ENCODE data around the gene MAGI3.

MAGI3 gene

GRCh38 chr1:113657556-113658063, 267.3 kb downstream of the MAGI3 start:
- no peak for DNase-seq (ENCODE audit: low read depth)

DNA sequence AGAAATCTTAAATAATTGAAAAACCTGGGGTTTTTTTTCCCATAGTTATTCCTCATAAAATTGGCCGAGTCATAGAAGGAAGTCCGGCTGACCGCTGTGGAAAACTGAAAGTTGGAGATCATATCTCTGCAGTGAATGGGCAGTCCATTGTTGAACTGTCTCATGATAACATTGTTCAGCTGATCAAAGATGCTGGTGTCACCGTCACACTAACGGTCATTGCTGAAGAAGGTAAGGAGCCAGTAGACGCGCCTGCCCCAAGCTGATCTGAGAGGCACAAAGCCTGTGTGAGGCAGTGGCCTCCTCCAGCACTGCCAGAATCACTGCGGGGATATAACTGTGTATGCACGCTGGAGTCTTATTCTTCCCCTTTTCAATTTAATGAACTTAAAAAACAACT, 268.7 kb downstream of the MAGI3 start:
- DNase-seq (ENCODE audit: low read depth), result no peak

DNA sequence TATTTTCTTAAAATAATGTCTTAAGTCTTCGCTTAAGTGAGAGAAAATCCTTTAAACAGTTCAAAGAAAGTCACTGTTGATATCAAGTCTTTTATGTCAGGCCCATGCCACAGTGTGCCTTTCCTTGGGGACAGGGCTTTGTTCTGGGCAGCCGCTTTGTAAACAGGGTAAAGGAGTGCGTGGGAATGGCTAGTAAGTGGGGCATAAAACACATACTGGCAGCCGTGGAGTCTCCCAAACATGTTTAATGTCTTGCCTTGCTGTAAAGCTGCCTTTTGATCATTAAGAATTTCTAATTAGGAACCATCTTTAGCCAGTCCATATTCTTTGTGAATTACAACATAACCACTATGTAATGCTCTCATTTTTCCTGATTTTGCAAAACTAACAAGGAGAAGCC, 269.2 kb downstream of the MAGI3 start:
- DNase-seq (ENCODE audit: low read depth), result no peak

GRCh38 chr1:113660088-113660487, 269.8 kb downstream of the MAGI3 start:
- DNase-seq (ENCODE audit: low read depth), result no peak

DNA sequence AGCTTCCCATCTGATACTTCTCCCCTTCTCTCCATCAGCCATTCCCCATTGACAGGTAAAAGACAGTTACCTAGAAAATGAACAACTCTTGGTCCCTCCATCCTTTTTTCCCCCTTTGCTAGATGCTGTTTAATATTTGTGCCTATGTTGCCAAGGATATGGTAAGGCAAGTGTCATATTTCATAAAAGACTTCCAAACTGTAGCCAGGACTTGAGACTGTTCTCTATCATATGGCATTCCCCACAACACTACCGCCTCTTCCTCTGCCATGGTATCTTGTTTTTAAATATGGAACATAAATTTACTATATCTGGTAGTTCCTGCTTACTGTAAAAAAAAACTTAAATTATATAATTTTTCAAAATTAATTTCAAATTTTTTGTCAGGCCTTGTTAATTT, 271.8 kb downstream of the MAGI3 start:
- DNase-seq (ENCODE audit: low read depth), result no peak

GRCh38 chr1:113663165-113663951, 273.0 kb downstream of the MAGI3 start:
- DNase-seq (ENCODE audit: low read depth), result no peak

DNA sequence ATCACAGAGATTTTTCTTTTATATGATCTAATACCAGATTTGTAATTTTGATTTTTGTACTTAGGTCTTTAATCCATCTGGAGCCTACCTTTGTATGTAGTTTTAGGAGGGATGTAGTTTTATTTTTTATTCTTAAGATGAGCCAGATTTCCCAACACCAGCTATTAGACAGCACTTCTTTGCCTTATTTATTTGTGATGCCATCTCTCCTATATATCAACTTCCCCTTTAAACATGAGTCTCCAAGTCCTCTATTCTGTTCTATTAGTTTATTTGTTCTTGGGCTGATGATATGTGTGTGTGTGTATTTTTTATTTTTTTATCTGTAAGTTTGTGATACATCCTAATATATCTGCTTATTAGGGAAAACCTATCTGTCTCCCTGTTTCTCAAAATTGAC, 274.8 kb downstream of the MAGI3 start:
- DNase-seq (ENCODE audit: low read depth), result no peak

DNA sequence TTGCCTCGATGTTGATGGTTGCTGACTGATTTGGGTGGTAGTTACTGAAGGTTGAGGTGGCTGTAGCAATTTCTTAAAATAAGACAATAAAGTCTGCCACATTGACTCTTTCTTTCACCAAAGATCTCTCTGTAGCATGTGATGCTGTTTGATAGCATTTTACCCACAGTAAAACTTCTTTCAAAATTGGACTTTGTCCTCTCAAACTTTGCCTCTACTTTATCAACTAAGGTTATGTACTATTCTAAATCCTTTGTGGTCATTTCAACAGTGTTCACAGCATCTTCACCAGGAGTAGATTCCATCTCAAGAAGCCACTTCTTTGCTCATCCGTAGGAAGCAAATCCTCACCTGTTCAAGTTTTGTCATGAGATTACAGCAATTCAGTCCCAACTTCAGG, 275.8 kb downstream of the MAGI3 start:
- DNase-seq (ENCODE audit: low read depth), result no peak

DNA sequence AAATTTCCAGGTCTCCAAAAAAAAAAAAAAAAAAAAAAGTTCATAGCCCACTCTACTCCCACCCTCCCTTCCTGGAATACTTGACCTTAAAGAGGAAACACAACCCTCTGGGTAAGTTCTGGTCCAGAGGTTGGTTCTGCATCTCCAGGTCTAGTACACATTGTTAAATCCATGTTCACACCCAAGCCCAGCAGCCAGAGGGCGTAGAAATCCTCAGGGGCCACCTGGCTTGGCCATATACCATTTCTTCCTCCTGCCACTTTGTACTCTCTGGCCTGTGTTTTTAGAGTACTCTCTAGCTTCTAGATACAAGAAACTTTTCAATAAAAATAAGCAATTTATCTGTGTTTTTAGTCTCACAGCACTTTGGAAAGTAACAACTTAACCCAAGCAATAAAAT, 279.7 kb downstream of the MAGI3 start:
- DNase-seq (ENCODE audit: low read depth), result no peak

- no peak for DNase-seq (ENCODE audit: low read depth)
These were observed 280.3 kb downstream of the MAGI3 start for GRCh38 chr1:113670650-113671049.

DNA sequence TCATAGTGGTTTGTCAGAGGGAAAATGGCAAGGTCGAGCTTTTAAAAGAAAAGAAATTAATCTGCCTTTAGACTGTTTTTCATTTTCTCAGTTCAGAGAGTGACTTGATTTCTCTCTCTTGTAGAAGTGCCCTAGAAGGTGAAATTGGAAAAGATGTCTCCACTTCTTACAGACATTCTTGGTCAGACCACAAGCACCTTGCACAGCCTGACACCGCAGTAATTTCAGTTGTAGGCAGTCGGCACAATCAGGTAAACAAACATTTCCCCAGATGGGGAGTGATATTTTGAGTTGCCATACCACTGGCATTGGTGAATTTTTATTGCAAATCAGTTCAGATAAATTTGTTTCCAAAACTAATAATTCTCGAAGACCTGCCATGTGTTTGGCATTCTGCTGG, 282.2 kb downstream of the MAGI3 start:
- DNase-seq (ENCODE audit: low read depth), result no peak

- DNase-seq (ENCODE audit: low read depth), result no peak
These were observed 284.3 kb downstream of the MAGI3 start for GRCh38 chr1:113674591-113674990.

DNA sequence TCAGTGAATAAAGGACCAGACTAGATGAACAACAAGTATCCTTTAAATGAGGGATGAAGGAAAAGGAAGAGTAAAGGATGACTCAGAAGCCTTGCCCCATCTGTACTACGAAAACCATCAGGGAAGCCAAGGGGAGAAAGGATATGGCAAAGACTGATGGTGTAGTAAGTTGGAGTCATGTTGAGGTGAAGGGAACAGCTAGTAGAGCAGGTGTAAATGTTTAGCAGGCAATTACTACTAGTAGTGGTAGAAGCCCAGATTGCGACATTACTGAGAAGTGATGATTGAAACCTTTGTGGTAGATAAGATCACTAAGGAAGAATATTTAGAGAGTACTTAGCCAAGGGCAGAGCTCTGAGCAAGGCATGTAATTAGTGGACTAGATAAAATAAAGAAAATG, 285.0 kb downstream of the MAGI3 start:
- DNase-seq (ENCODE audit: low read depth), result no peak

DNA sequence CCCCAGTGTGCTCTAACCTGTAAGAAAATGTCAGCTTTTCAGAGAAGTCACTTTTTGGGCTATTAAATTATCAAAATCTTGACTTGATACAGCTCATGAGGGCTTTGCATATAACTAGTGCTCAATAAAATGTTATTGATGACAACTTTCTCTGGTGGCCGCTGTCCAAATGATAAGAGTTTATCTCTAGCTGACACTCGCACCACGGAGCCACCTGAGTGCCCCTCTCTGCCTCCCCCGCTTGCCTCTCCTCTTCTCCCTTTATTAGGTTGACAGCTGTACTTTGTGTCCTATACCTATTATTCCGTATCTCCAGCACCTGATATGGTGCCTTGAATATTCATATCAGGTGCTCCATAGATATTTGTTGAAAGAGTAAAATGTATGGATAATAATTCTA, 286.2 kb downstream of the MAGI3 start:
- DNase-seq (ENCODE audit: low read depth), result no peak

- no peak for DNase-seq (ENCODE audit: low read depth)
These were observed 287.2 kb downstream of the MAGI3 start for GRCh38 chr1:113677250-113678158.

- no peak for DNase-seq (ENCODE audit: low read depth)
These were observed 287.8 kb downstream of the MAGI3 start for GRCh38 chr1:113678159-113678469.

DNA sequence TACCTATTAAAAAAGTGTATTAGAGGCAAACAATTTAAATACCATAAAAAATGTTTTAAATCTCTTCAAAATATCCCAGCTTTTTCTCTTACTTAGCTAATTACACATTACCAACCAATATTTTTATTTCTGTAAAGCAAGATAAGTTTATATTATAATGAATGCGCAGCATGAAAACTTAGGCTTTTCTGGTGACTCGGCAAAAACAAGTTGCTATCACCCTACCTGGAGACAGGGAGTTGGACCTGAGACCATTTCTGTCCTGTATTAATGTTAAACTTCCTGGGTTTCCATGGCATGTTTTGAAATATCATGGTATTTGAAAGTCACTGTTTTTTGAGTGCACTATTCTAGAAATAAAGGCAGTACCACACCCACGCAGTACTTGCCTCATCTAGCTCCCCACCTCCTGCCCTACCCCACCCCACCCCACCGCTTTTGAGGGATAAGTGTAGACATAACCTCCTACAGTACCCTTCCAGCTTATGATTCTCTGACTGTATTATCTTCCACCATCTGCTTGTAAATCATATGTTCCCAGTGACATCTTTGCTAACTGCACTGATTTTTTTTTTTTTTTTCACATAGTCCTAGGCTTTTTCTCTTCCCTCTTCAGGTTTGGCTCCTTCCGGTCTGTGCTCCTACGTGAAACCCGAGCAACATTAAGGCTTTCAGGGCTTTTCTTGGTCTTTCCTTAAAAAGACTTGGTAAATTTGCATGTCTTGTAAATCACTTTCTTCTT, 291.5 kb downstream of the MAGI3 start:
- DNase-seq (ENCODE audit: low read depth), result no peak

GRCh38 chr1:113683384-113684152, 293.3 kb downstream of the MAGI3 start:
- no peak for DNase-seq (ENCODE audit: low read depth)

DNA sequence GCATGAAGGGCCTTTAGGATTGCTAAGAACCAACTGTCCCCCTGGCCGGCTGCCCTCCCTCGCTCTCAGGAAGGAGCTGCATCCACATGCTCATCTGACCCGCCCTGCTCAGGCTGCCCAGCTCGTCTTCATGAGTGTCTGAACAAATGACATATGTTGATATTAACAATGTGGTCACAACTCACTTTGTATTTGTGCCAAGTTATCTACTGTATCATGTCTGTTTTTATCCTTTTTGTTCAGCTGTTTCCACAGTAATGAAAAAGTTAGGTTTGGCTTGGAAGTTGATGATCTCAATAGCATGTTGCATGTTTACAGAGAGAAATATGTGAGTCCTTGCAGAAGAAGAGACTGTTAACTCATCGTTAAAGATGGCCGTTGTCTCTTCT, 293.8 kb downstream of the MAGI3 start:
- no peak for DNase-seq (ENCODE audit: low read depth)

DNA sequence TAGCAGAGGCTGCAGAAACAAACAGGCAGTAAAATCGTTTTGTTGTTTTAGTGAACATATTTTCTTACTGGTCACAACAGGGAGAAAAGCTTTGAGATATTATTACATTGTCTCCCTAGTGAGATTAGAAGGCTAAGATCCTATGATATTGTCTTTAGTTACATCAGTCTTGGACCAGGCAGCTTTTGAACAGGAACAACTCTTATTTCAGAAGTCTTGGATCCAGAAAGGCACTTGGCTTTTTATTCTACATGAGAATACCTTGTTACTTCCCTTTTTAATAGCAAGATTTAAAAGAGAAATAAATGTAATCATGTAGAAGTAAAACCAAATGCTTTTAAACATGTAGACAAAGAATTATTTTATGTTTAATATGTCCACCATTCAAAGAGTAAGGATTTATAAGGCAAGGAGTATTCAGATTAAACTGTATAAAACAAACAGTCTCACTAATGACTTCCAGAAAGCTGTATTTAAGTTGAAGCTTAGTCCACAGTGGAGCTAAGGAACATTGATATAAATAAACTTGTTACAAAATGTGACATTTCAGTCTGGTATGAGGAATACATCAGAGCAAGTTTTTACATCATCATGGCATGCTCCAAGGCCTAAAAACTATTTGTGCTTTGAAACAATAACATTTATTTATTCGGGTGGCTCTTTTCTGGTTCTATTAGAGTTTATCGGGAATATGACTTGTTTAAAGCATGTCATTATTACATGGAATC, 296.7 kb downstream of the MAGI3 start:
- no peak for DNase-seq (ENCODE audit: low read depth)

DNA sequence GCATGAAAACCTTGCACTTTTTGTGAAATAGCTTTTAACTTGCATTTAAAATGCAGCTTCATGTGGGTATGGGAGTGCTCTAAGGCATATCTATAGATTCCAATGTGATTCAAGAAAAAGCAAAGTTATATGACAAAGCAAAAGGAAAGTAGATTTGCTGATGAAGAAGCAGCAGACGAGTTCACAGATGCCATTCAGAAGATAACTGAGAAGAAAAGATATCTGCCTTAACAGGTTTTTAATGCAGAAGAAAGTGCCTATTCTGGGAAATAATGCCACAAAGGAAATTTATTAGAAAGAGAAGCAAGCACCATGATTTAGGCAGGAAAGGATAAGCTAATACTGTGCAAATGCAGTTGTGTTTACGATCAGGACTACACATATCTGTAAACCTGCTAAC, 300.9 kb downstream of the MAGI3 start:
- no peak for DNase-seq (ENCODE audit: low read depth)

All from stimulated activated CD4-positive, alpha-beta T cell treated with anti-CD3 and anti-CD28 coated beads, Interleukin-2, amount 100 ng/mL, for 4 hours (primary cell).